Loucy (cell line): Measurements from ENCODE around the gene CACNB2.

Experiments
- H2AFZ ChIP-seq: fragments of 200-600 bp; sonication (generic); 2 replicates; pipeline ENCODE4 v1.6.0; 2016; ENCODE audit warnings: antibody characterized with exemption, mild to moderate bottlenecking, low read length, moderate library complexity
- H3F3A ChIP-seq: fragments of 200-600 bp; 2 replicates; pipeline ENCODE4 v1.6.0; 2016; ENCODE audit warnings: antibody characterized with exemption, low read depth, mild to moderate bottlenecking
- H3K27me3 ChIP-seq: fragments of 200-600 bp; sonication (generic); 2 replicates; pipeline ENCODE4 v1.6.1; 2014; ENCODE audit warnings: low read length, mild to moderate bottlenecking; ENCODE audit not compliant: insufficient read depth, poor library complexity, severe bottlenecking
- H3K36me3 ChIP-seq: fragments of 200-600 bp; sonication (generic); 2 replicates; pipeline ENCODE4 v1.6.1; 2016; ENCODE audit warnings: low read length; ENCODE audit not compliant: insufficient read depth
- H3K4me1 ChIP-seq: fragments of 200-600 bp; sonication (generic); 2 replicates; pipeline ENCODE4 v1.5.1; 2014; ENCODE audit warnings: low read length, mild to moderate bottlenecking; ENCODE audit not compliant: insufficient read depth, poor library complexity, severe bottlenecking
- H3K4me2 ChIP-seq: fragments of 200-600 bp; sonication (generic); 2 replicates; pipeline ENCODE4 v1.6.0; 2014; ENCODE audit warnings: antibody characterized with exemption, low read length, low read depth, mild to moderate bottlenecking; ENCODE audit not compliant: poor library complexity, severe bottlenecking
- H3K4me3 ChIP-seq: fragments of 200-600 bp; sonication (generic); 2 replicates; pipeline ENCODE4 v1.5.1; 2014; ENCODE audit warnings: low read length, mild to moderate bottlenecking, mixed read lengths; ENCODE audit not compliant: poor library complexity, severe bottlenecking
- H3K79me2 ChIP-seq: fragments of 200-600 bp; sonication (generic); 2 replicates; pipeline ENCODE4 v1.6.1; 2014; ENCODE audit warnings: low read length; ENCODE audit not compliant: insufficient read depth
- H3K9ac ChIP-seq: fragments of 200-600 bp; sonication (generic); 2 replicates; pipeline ENCODE4 v1.6.0; 2014; ENCODE audit warnings: mild to moderate bottlenecking, low read depth, low read length, moderate library complexity; ENCODE audit not compliant: poor library complexity, severe bottlenecking
- H3K9me2 ChIP-seq: fragments of 200-600 bp; sonication (generic); replicated peaks from 2 replicates; pipeline ENCODE4 v1.6.1; 2016; ENCODE audit warnings: low read depth, low read length, mixed read lengths
- H3K9me3 ChIP-seq: fragments of 200-600 bp; sonication (generic); 2 replicates; pipeline ENCODE4 v1.6.1; 2014; ENCODE audit warnings: mild to moderate bottlenecking, antibody characterized with exemption, low read length, low read depth; ENCODE audit not compliant: insufficient read depth
- H4K20me1 ChIP-seq: fragments of 200-600 bp; sonication (generic); 2 replicates; pipeline ENCODE4 v1.6.0; 2014; ENCODE audit warnings: antibody characterized with exemption, low read length, mild to moderate bottlenecking; ENCODE audit not compliant: insufficient read depth, poor library complexity, severe bottlenecking
- EZH2phosphoT487 ChIP-seq: fragments of 200-600 bp; IDR thresholded peaks from 2 replicates; pipeline ENCODE4 v1.6.1; 2018; ENCODE audit warnings: antibody characterized with exemption, mild to moderate bottlenecking, moderate library complexity, borderline replicate concordance
- TF ChIP-seq, protein P1 (sequence below): fragments of 200-600 bp; sonication (generic); conservative IDR thresholded peaks from 2 replicates; pipeline ENCODE4 v1.5.1; 2014; ENCODE audit warnings: mild to moderate bottlenecking, antibody characterized with exemption, low read length

CACNB2 gene

DNA sequence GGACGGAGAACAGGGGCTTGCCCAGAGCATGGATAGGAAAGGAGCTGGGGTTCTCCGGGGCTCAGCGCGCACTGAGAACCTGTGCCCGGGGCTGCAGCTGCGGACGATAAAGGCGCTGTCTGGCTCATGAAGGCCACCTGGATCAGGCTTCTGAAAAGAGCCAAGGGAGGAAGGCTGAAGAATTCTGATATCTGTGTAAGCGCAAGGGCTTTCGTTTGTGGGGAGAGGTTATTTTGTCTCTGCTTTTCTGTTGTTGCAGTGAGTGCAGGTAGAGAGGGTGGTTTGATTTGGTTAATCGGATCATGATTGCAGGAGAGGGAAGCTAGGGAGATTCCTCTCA is 260.7 kb downstream of the CACNB2 start:
- H2AFZ ChIP-seq = no peak overlapping the region
- TF ChIP-seq, protein P1, sequence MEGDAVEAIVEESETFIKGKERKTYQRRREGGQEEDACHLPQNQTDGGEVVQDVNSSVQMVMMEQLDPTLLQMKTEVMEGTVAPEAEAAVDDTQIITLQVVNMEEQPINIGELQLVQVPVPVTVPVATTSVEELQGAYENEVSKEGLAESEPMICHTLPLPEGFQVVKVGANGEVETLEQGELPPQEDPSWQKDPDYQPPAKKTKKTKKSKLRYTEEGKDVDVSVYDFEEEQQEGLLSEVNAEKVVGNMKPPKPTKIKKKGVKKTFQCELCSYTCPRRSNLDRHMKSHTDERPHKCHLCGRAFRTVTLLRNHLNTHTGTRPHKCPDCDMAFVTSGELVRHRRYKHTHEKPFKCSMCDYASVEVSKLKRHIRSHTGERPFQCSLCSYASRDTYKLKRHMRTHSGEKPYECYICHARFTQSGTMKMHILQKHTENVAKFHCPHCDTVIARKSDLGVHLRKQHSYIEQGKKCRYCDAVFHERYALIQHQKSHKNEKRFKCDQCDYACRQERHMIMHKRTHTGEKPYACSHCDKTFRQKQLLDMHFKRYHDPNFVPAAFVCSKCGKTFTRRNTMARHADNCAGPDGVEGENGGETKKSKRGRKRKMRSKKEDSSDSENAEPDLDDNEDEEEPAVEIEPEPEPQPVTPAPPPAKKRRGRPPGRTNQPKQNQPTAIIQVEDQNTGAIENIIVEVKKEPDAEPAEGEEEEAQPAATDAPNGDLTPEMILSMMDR = no peak
- no peak for TF ChIP-seq EZH2phosphoT487
- H3K36me3 ChIP-seq = no peaks in the 10 kb centered on the region
- no peaks in the 10 kb centered on the region for H3K9me3 ChIP-seq
- no peaks in the 10 kb centered on the region for H3F3A ChIP-seq
- no peaks in the 10 kb centered on the region for H3K27me3 ChIP-seq
- H3K4me2 ChIP-seq = no peak overlapping the region
- H3K4me3 ChIP-seq = no peak overlapping the region
- no peaks in the 10 kb centered on the region for H3K4me1 ChIP-seq
- no peaks in the 10 kb centered on the region for H4K20me1 ChIP-seq
- no peaks in the 10 kb centered on the region for H3K9me2 ChIP-seq
- H3K9ac ChIP-seq = no peak overlapping the region
- H3K79me2 ChIP-seq = no peaks in the 10 kb centered on the region

DNA sequence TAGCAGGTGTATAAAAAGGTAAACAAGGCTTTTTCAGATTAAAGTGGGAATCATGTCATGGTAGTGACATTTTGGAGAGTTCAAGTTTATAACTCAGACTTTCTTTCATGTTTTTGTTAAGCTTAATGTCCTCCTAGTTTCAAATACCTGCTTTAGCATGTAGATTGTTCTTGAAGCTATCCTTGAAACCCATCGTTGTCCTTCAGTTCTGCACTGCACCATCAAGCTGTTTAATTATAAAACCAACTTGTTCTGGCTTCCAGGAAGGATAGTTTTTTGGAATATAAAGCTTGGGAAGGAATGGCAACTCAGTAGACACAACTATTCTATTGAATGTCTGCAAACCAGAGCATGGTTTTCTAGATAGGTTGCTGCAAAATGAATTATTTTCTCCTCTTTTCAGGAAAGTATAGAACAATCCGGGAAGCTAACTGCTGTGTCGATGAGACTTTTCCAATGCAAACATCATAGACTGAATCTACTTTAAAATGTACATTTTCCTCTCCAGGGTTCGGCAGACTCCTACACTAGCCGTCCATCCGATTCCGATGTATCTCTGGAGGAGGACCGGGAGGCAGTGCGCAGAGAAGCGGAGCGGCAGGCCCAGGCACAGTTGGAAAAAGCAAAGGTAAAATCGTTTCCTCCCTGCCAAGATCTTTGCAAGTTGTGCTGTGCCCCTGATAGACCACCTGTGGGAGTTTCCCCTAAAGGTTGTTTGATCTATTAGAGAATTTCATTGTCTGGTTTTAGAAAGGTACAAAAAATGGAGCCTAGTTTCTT is 261.4 kb downstream of the CACNB2 start:
- no peaks in the 10 kb centered on the region for H3K4me1 ChIP-seq
- no peaks in the 10 kb centered on the region for H3K27me3 ChIP-seq
- H3K9me3 ChIP-seq = no peaks in the 10 kb centered on the region
- H3K4me3 ChIP-seq = no peak overlapping the region
- no peaks in the 10 kb centered on the region for H3K79me2 ChIP-seq
- no peak overlapping the region for H3K9ac ChIP-seq
- no peaks in the 10 kb centered on the region for H3K9me2 ChIP-seq
- H4K20me1 ChIP-seq = no peaks in the 10 kb centered on the region
- no peaks in the 10 kb centered on the region for H3F3A ChIP-seq
- TF ChIP-seq, protein P1 = no peak
- no peak for TF ChIP-seq EZH2phosphoT487
- no peaks in the 10 kb centered on the region for H3K36me3 ChIP-seq
- H2AFZ ChIP-seq = no peak overlapping the region
- no peak overlapping the region for H3K4me2 ChIP-seq

DNA sequence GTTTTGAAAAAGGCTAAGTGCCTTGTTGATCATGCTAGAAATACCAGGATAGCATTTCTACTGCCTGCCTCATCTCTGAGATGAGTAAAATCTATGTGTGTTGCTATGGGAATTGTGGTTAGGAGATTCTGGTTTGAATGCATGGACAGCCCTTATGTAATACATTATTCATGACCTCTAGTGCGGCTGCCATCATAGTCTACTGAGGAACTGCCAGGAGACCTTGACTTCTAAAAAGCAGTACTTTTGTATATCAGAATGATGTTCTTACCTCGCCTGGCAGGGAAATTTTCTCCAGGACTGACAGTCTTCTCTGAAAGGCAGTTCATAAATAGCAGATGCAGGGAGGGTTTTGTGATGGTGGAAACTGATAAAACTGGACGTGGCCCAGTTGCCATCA is 262.6 kb downstream of the CACNB2 start:
- no peaks in the 10 kb centered on the region for H3F3A ChIP-seq
- H4K20me1 ChIP-seq = no peaks in the 10 kb centered on the region
- H3K4me2 ChIP-seq = no peak overlapping the region
- H2AFZ ChIP-seq = no peak overlapping the region
- no peaks in the 10 kb centered on the region for H3K36me3 ChIP-seq
- no peaks in the 10 kb centered on the region for H3K79me2 ChIP-seq
- no peak overlapping the region for H3K4me3 ChIP-seq
- H3K9me3 ChIP-seq = no peaks in the 10 kb centered on the region
- H3K9me2 ChIP-seq = no peaks in the 10 kb centered on the region
- no peaks in the 10 kb centered on the region for H3K27me3 ChIP-seq
- TF ChIP-seq, protein P1 = no peak
- TF ChIP-seq EZH2phosphoT487 = no peak
- H3K9ac ChIP-seq = no peak overlapping the region
- no peaks in the 10 kb centered on the region for H3K4me1 ChIP-seq
